ENCODE data around the gene ANXA2.
A peak's percentile ranks its signal among the peaks of the same experiment; 100 is the strongest.

GRCh38 chr15:60396958-60397771 lies 621 bp downstream of the ANXA2 start:
- TF ChIP-seq POLR2A (IDR thresholded peaks at IDR 0.05) (peak in 1 of 2 donors; percentile 25), CTCF (IDR thresholded peaks at IDR 0.05) (no peak)
